Ovary (tissue), 9 donors: Measurements from ENCODE around the gene BMPR1A. TPM values are rescaled to one million over a fixed set of nuclear protein-coding genes. Genes with fewer than 3 reads are reported as not detected.

Experiments
- DNase-seq, 5 donors: peaks; one replicate each; pipeline ENCODE4 v3.0.0-alpha.2; 2019 to 2020
- H3K27ac ChIP-seq, 2 donors: fragments of 200-600 bp; one replicate each; pipeline versions ENCODE4 v1.5.1 to v1.8.0; 2019 to 2022
- H3K27me3 ChIP-seq: fragments of 200-600 bp; one replicate; pipeline ENCODE4 v1.8.0; 2022
- H3K36me3 ChIP-seq: fragments of 200-600 bp; sonication (generic); one replicate; pipeline ENCODE4 v1.5.1; 2019
- H3K4me1 ChIP-seq: one replicate; pipeline ENCODE4 v1.8.1; 2013; ENCODE audit warnings: mild to moderate bottlenecking, moderate library complexity; ENCODE audit not compliant: insufficient read depth
- H3K4me3 ChIP-seq: fragments of 200-600 bp; sonication (generic); one replicate; pipeline ENCODE4 v1.5.1; 2017
- H3K9me3 ChIP-seq, 2 donors: fragments of 200-600 bp in 1 of 2; sonication (generic) in 1 of 2; one replicate each; pipeline versions ENCODE4 v1.5.1 to v1.8.1; 2013 to 2019; ENCODE audit warnings: mild to moderate bottlenecking in 1 of 2, moderate library complexity in 1 of 2
- CTCF ChIP-seq, 3 donors: fragments of 450-650 bp in 2 of 3; fragments of 200-600 bp in 1 of 3; IDR thresholded peaks; one replicate each; pipeline versions ENCODE4 v1.5.1 to v1.8.0; 2016 to 2022; ENCODE audit warnings: antibody characterized with exemption in 3 of 3, mild to moderate bottlenecking in 1 of 3
- EP300 ChIP-seq: sonication (generic); formaldehyde crosslinking; IDR thresholded peaks from one replicate; pipeline ENCODE4 v1.6.1; 2017; ENCODE audit warnings: antibody characterized with exemption
- POLR2A ChIP-seq: fragments of 450-650 bp; IDR thresholded peaks from one replicate; pipeline ENCODE4 v1.6.1; 2017; ENCODE audit warnings: antibody characterized with exemption, mild to moderate bottlenecking, moderate library complexity
- WGBS, 3 donors: extraction: QIAGEN DNeasy Blood & Tissue Kit in 1 of 3; methylation state at CpG; one replicate each; pipeline versions ENCODE4 v1.1.5 to v1.1.7; 2013 to 2017; 5-methylcytosine and 5-hydroxymethylcytosine counted together
- intact Hi-C, 4 donors: fragments of 100-400 bp; cut with DNase I; formaldehyde crosslinking; loops; one replicate each; pipeline versions ENCODE4 v1.11.0 to v1.15.1; 2022 to 2023
- polyA plus RNA-seq, 2 donors: library from polyadenylated mRNA; stranded (reverse); fragments of 200-250 nt in 1 of 2; fragments of 350-450 nt in 1 of 2; fragmentation: Illumina TruSeq in 1 of 2; extraction: RNeasy Lipid Tissue Mini Kit (QIAGEN cat#74804) in 1 of 2; gene quantifications; one replicate each; pipeline ENCODE4 v1.2.3, GENCODE V29; 2013 to 2014
- total RNA-seq, 7 donors: library from RNA; depleted of rRNA in 2 of 7; stranded (reverse); fragments of >200 nt in 2 of 7; fragmentation: NEBNext Ultra II Directional in 3 of 7; extraction: Animal tissue kit (Norgen Biotek cat#: 25700) in 3 of 7; gene quantifications; one replicate each; pipeline versions ENCODE4 v1.1.0 to v1.2.4, GENCODE V29; 2016 to 2023
- donor health status: DM: no; HTN: no; CAD: no; lungs with moderate emphysema.
- donor health status: DM: no; HTN: no; CAD: no.
- donor health status: Bipolar disorder and iron deficiency.
- donor health status: DM: yes; HTN: yes; CAD: no.
- donor health status: DM: no; HTN: no; CAD: no.
- donor health status: DM: yes; HTN: yes; CAD: no.

BMPR1A gene
- total and polyA plus RNA-seq, 9 donors = 19.0 to 77.9 (median 55.8) TPM

GRCh38 chr10:86708783-86709380 is 47.5 kb upstream of the BMPR1A start:
- Histone ChIP-seq H3K27me3 (no peaks in the 10 kb centered on the region), H3K4me3 (no peak overlapping the region), H3K9me3 (no peaks in the 10 kb centered on the region), H3K36me3 (no peaks in the 10 kb centered on the region), H3K27ac (no peak overlapping the region), H3K4me1 (peaks cover 5% of the 10 kb centered on the region)
- no peak for DNase-seq
- intact Hi-C loops = no loop called here
- TF ChIP-seq POLR2A = no peak
- no peak for TF ChIP-seq EP300
- TF ChIP-seq CTCF (IDR thresholded peaks at IDR 0.05) = no peak
- WGBS, 3 donors = 77 to 83% (median 81%) methylated on average over 5 of the region's 5 CpGs

DNA sequence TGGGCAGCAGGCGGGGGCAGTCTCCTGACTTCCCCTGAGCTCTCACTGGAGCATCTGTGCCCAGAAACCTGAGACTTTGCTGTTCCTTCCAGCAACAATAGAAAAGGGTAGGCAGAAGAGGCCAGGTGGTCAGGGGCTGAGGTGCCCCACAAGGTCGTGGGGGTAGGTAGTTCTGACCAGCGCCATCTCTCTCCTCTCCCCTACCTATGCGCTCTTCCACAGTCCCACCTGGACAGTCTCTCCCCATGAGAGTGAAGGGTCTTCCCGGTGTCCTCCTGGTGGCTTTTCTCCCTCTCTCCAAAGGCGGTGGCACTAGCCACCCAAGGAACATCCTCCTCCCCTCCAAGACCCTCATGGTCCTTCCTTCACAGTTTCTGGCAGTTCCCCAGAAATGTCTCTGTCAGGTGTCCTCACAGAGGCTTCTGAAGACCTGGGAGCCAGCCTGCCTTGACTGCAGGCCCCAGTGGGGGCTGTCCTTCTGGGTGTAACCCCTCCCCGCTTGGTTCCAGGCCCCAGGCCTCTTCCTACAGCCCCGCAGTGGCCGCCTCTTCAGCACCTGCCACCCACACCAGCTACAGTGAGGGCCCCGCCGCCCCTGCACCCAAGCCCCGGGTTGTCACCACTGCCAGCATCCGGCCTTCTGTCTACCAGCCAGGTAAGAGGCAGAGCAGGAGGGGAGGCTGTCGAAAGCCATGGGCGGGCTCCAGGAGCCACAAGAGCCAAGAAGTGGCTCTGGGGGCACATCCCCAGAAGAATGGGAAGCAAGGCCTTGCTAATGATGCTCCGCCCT is 46.8 kb upstream of the BMPR1A start:
- no peaks in the 10 kb centered on the region for H3K27me3 ChIP-seq
- H3K9me3 ChIP-seq = no peaks in the 10 kb centered on the region
- H3K36me3 ChIP-seq = no peaks in the 10 kb centered on the region
- intact Hi-C loops = loop anchor here in 3 of 4 donors (2.0 to 5.0 kb wide), 3 partner anchors 47 to 188 kb away; partner anchors contain the start of gene BMPR1A (in 2 of the 3)
- no peak overlapping the region for H3K4me3 ChIP-seq
- H3K4me1 ChIP-seq = peaks cover 5% of the 10 kb centered on the region
- WGBS, 3 donors = 94 to 97% (median 94%) methylated on average over 16 of the region's 16 CpGs
- peak in 1 of 5 donors; percentile 39 for DNase-seq
- no peak overlapping the region for H3K27ac ChIP-seq
- TF ChIP-seq POLR2A (no peak), CTCF (IDR thresholded peaks at IDR 0.05) (no peak), EP300 (no peak)

GRCh38 chr10:86710987-86711512 is 45.4 kb upstream of the BMPR1A start:
- Histone ChIP-seq H3K9me3 (no peaks in the 10 kb centered on the region), H3K27me3 (no peaks in the 10 kb centered on the region), H3K27ac (peak overlapping the region; percentile 88 to 94), H3K4me3 (peak overlapping the region; percentile 85), H3K36me3 (no peaks in the 10 kb centered on the region), H3K4me1 (peaks cover 5% of the 10 kb centered on the region)
- TF ChIP-seq CTCF (IDR thresholded peaks at IDR 0.05) = peak; percentile 84 to 97 (median 95)
- TF ChIP-seq EP300 = no peak
- peak; percentile 75 for TF ChIP-seq POLR2A
- WGBS, 3 donors = 3 to 7% (median 7%) methylated on average over 24 to 46 of the region's 46 CpGs
- intact Hi-C loops = loop anchor here in 3 of 4 donors (2.0 to 5.0 kb wide), 3 partner anchors 46 to 186 kb away; partner anchors contain the start of gene BMPR1A (in 2 of the 3)
- peak; percentile 89 to 94 (median 92) for DNase-seq

- Histone ChIP-seq H3K9me3 (no peaks in the 10 kb centered on the region), H3K27ac (peak overlapping the region; percentile 88 to 94), H3K36me3 (no peaks in the 10 kb centered on the region), H3K27me3 (no peaks in the 10 kb centered on the region), H3K4me3 (peak overlapping the region; percentile 85), H3K4me1 (peaks cover 5% of the 10 kb centered on the region)
- WGBS, 3 donors = 0 to 1% (median 1%) methylated on average over 64 to 82 of the region's 82 CpGs
- DNase-seq = peak; percentile 50 to 69 (median 62)
- TF ChIP-seq POLR2A (no peak), EP300 (no peak), CTCF (IDR thresholded peaks at IDR 0.05) (no peak)
- intact Hi-C loops = loop anchor here in 3 of 4 donors (2.0 to 5.0 kb wide), 3 partner anchors 45 to 186 kb away; partner anchors contain the start of gene BMPR1A (in 2 of the 3)
These were observed 44.7 kb upstream of the BMPR1A start for GRCh38 chr10:86711513-86712316.
